ENCODE results near the gene ATG10. TPM values are rescaled to one million over a fixed set of nuclear protein-coding genes. Genes with fewer than 3 reads are reported as not detected.

Gene ATG10
- total RNA-seq, 1 experiment from 2014 or later: 10.0 TPM

- H3K36me3 Mint-ChIP-seq (ENCODE audit: insufficient read depth, unreplicated experiment): no peaks in the 10 kb centered on the region
- intact Hi-C loops (cut with micrococcal nuclease; ENCODE audit: unreplicated experiment): no loop called here
- H3K4me1 Mint-ChIP-seq (ENCODE audit: low read depth, unreplicated experiment): no peaks in the 10 kb centered on the region
Observed at GRCh38 chr5:81961651-81962440, 10.0 kb upstream of the ATG10 start.

GRCh38 chr5:81963544-81963943, 8.3 kb upstream of the ATG10 start:
- Mint-ChIP-seq H3K36me3 (ENCODE audit: insufficient read depth, unreplicated experiment) (no peaks in the 10 kb centered on the region), H3K27me3 (ENCODE audit: unreplicated experiment) (no peaks in the 10 kb centered on the region), H3K27ac (ENCODE audit: unreplicated experiment) (no peak overlapping the region), H3K4me3 (ENCODE audit: low read depth, unreplicated experiment) (no peak overlapping the region), H3K4me1 (ENCODE audit: low read depth, unreplicated experiment) (no peaks in the 10 kb centered on the region), H3K9me3 (ENCODE audit: low read depth, unreplicated experiment) (no peaks in the 10 kb centered on the region)
- CTCF ChIA-PET: no interaction called here
- BruUV-seq (replicated peaks): no TSS peak
- intact Hi-C loops (cut with micrococcal nuclease; ENCODE audit: unreplicated experiment): no loop called here
- DNase-seq: no peak
- TF ChIP-seq, protein P1, sequence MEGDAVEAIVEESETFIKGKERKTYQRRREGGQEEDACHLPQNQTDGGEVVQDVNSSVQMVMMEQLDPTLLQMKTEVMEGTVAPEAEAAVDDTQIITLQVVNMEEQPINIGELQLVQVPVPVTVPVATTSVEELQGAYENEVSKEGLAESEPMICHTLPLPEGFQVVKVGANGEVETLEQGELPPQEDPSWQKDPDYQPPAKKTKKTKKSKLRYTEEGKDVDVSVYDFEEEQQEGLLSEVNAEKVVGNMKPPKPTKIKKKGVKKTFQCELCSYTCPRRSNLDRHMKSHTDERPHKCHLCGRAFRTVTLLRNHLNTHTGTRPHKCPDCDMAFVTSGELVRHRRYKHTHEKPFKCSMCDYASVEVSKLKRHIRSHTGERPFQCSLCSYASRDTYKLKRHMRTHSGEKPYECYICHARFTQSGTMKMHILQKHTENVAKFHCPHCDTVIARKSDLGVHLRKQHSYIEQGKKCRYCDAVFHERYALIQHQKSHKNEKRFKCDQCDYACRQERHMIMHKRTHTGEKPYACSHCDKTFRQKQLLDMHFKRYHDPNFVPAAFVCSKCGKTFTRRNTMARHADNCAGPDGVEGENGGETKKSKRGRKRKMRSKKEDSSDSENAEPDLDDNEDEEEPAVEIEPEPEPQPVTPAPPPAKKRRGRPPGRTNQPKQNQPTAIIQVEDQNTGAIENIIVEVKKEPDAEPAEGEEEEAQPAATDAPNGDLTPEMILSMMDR (IDR thresholded peaks at IDR 0.05; ENCODE audit: unreplicated experiment): no peak

More at GRCh38 chr5:81961651-81962440, 10.0 kb upstream of the ATG10 start:
- BruUV-seq (replicated peaks): no TSS peak
- CTCF ChIA-PET: no interaction called here
- H3K27me3 Mint-ChIP-seq (ENCODE audit: unreplicated experiment): no peaks in the 10 kb centered on the region
- DNase-seq: no peak
- TF ChIP-seq, protein P1 (IDR thresholded peaks at IDR 0.05; ENCODE audit: unreplicated experiment): no peak
- H3K9me3 Mint-ChIP-seq (ENCODE audit: low read depth, unreplicated experiment): no peaks in the 10 kb centered on the region
- no peak overlapping the region for H3K27ac Mint-ChIP-seq (ENCODE audit: unreplicated experiment)
- no peak overlapping the region for H3K4me3 Mint-ChIP-seq (ENCODE audit: low read depth, unreplicated experiment)

DNA sequence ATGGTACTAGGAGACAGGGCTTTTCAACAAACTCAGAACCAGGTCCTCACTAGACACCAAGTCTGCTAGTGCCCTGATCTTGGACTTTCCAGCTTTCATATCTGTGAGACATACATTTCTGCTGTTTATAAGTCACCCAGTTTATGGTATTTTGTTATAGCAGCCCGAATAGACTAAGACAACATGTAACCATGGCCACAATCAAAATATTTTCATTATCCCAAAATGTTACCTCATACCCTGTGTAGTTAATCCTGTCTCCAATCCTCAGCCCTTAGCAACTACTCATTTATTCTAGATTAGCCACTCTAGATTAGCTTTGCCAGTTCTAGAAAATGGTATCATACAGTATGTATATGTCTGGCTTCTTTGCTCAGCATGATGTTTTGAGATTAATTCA, 6.3 kb upstream of the ATG10 start:
- H3K9me3 Mint-ChIP-seq (ENCODE audit: low read depth, unreplicated experiment): no peaks in the 10 kb centered on the region
- intact Hi-C loops (cut with micrococcal nuclease; ENCODE audit: unreplicated experiment): no loop called here
- no peaks in the 10 kb centered on the region for H3K27me3 Mint-ChIP-seq (ENCODE audit: unreplicated experiment)
- H3K4me3 Mint-ChIP-seq (ENCODE audit: low read depth, unreplicated experiment): no peak overlapping the region
- no peaks in the 10 kb centered on the region for H3K4me1 Mint-ChIP-seq (ENCODE audit: low read depth, unreplicated experiment)
- TF ChIP-seq, protein P1 (IDR thresholded peaks at IDR 0.05; ENCODE audit: unreplicated experiment): no peak
- BruUV-seq (replicated peaks): no TSS peak
- DNase-seq: no peak
- CTCF ChIA-PET: interaction anchor here (0.6 kb wide), 1 partner anchor 34 kb away, joined by 3 read pairs; no protein-coding TSS in a partner anchor
- H3K27ac Mint-ChIP-seq (ENCODE audit: unreplicated experiment): no peak overlapping the region
- H3K36me3 Mint-ChIP-seq (ENCODE audit: insufficient read depth, unreplicated experiment): no peaks in the 10 kb centered on the region

DNA sequence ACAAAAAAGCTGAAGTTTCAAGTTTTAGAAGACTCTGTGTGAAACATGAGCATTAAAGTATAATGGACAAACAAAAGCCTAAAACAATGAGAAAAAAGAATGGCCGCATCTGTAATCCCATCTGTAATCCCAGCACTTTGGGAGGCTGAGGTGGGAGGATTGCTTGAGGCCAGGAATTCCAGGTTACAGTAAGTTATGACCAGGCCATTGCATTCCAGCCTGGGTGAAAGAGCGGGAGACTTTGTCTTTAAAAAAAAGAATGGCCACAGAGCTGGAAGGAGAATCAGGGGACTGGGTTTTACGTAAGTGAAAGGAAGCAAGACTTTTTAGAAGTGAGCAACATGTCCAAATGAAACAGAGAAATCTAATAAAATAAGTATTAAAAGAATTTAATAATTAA, 2.6 kb upstream of the ATG10 start:
- H3K36me3 Mint-ChIP-seq (ENCODE audit: insufficient read depth, unreplicated experiment): peaks cover 20% of the 10 kb centered on the region
- no peaks in the 10 kb centered on the region for H3K9me3 Mint-ChIP-seq (ENCODE audit: low read depth, unreplicated experiment)
- TF ChIP-seq, protein P1 (IDR thresholded peaks at IDR 0.05; ENCODE audit: unreplicated experiment): no peak
- DNase-seq: no peak
- BruUV-seq (replicated peaks): no TSS peak
- intact Hi-C loops (cut with micrococcal nuclease; ENCODE audit: unreplicated experiment): no loop called here
- H3K4me3 Mint-ChIP-seq (ENCODE audit: low read depth, unreplicated experiment): no peak overlapping the region
- CTCF ChIA-PET: no interaction called here
- H3K27ac Mint-ChIP-seq (ENCODE audit: unreplicated experiment): no peak overlapping the region
- H3K27me3 Mint-ChIP-seq (ENCODE audit: unreplicated experiment): no peaks in the 10 kb centered on the region
- no peaks in the 10 kb centered on the region for H3K4me1 Mint-ChIP-seq (ENCODE audit: low read depth, unreplicated experiment)
